Gastrocnemius medialis (tissue), 4 donors: ENCODE results near the gene CYS1.

Experiments used
- POLR2A ChIP-seq, 2 donors: fragments of 450-650 bp; IDR thresholded peaks; one replicate each; pipeline ENCODE4 v1.6.1; 2017; ENCODE audit warnings: antibody characterized with exemption in 2 of 2, mild to moderate bottlenecking in 2 of 2, moderate library complexity in 2 of 2
- TF ChIP-seq, protein P1 (sequence below), 5 experiments: fragments of 450-650 bp in 3 of 5; fragments of 200-600 bp in 2 of 5; sonication (generic) in 2 of 5; IDR thresholded peaks in 4 of 5; conservative IDR thresholded peaks in 1 of 5; 1 replicate in 4 of 5; 2 replicates in 1 of 5; pipeline ENCODE4 v1.5.1; 2016 to 2019; ENCODE audit warnings: antibody characterized with exemption in 5 of 5, mild to moderate bottlenecking in 3 of 5, moderate library complexity in 3 of 5

GRCh38 chr2:10122500-10123280, 42.5 kb upstream of the CYS1 start, which contains the start of gene RRM2:
- TF ChIP-seq, protein P1, sequence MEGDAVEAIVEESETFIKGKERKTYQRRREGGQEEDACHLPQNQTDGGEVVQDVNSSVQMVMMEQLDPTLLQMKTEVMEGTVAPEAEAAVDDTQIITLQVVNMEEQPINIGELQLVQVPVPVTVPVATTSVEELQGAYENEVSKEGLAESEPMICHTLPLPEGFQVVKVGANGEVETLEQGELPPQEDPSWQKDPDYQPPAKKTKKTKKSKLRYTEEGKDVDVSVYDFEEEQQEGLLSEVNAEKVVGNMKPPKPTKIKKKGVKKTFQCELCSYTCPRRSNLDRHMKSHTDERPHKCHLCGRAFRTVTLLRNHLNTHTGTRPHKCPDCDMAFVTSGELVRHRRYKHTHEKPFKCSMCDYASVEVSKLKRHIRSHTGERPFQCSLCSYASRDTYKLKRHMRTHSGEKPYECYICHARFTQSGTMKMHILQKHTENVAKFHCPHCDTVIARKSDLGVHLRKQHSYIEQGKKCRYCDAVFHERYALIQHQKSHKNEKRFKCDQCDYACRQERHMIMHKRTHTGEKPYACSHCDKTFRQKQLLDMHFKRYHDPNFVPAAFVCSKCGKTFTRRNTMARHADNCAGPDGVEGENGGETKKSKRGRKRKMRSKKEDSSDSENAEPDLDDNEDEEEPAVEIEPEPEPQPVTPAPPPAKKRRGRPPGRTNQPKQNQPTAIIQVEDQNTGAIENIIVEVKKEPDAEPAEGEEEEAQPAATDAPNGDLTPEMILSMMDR (IDR thresholded peaks at IDR 0.05 in 4 of 5, conservative IDR thresholded peaks at IDR 0.05 in 1 of 5) = no peak
- no peak for TF ChIP-seq POLR2A (IDR thresholded peaks at IDR 0.05)
